ENCODE data around the gene SAFB2. TPM values are rescaled to one million over a fixed set of nuclear protein-coding genes. Genes with fewer than 3 reads are reported as not detected.

Gene SAFB2
- total RNA-seq, 4 donors from 2014 or later: 64.0 to 283 (median 124) TPM

- no peak overlapping the region for H3K27ac ChIP-seq
- H3K9me3 ChIP-seq: no peaks in the 10 kb centered on the region
- intact Hi-C loops (cut with DNase I; ENCODE audit: low total_unique reads) (no loop called here), in situ Hi-C loops (cut with MboI; ENCODE audit: low pct_ligation_motif_present in 1 of 4, low pct_unique_long_range_greater_than_20kb in 1 of 4, low sequenced_read_pairs in 3 of 4) (no loop called here)
- DNase-seq: no peak
- 92 to 96% methylated on average over 9 of the region's 9 CpGs for WGBS, 2 donors (ENCODE audit: low coverage in 1 of 2)
- H3K36me3 ChIP-seq: peaks cover 0 to 35% (median 15%) of the 10 kb centered on the region in 4 donors
- no peaks in the 10 kb centered on the region for H3K27me3 ChIP-seq
- no peak overlapping the region for H3K4me3 ChIP-seq
- TF ChIP-seq POLR2A (IDR thresholded peaks at IDR 0.05) (no peak), POLR2AphosphoS5 (IDR thresholded peaks at IDR 0.05) (no peak), CTCF (IDR thresholded peaks at IDR 0.05) (no peak), EP300 (IDR thresholded peaks at IDR 0.05; ENCODE audit: low read depth) (no peak)
- peaks cover 11 to 36% (median 24%) of the 10 kb centered on the region in 4 donors for H3K4me1 ChIP-seq
Measured at GRCh38 chr19:5618591-5618990, 4.0 kb downstream of the SAFB2 start.

GRCh38 chr19:5617080-5617479 lies 5.5 kb downstream of the SAFB2 start:
- intact Hi-C loops (cut with DNase I; ENCODE audit: low total_unique reads) (no loop called here), in situ Hi-C loops (cut with MboI; ENCODE audit: low pct_ligation_motif_present in 1 of 4, low pct_unique_long_range_greater_than_20kb in 1 of 4, low sequenced_read_pairs in 3 of 4) (no loop called here)
- Histone ChIP-seq H3K4me3 (no peak overlapping the region), H3K27me3 (no peaks in the 10 kb centered on the region), H3K4me1 (peaks cover 11 to 36% (median 24%) of the 10 kb centered on the region in 4 donors), H3K9me3 (no peaks in the 10 kb centered on the region), H3K27ac (no peak overlapping the region), H3K36me3 (peaks cover 0 to 50% (median 23%) of the 10 kb centered on the region in 4 donors)
- DNase-seq: no peak
- TF ChIP-seq POLR2AphosphoS5 (IDR thresholded peaks at IDR 0.05) (no peak), POLR2A (IDR thresholded peaks at IDR 0.05) (no peak), CTCF (IDR thresholded peaks at IDR 0.05) (no peak), EP300 (IDR thresholded peaks at IDR 0.05; ENCODE audit: low read depth) (no peak)
- 71 to 83% methylated on average over 1 of the region's 1 CpG for WGBS, 2 donors (ENCODE audit: low coverage in 1 of 2)

GRCh38 chr19:5615756-5616327 lies 6.7 kb downstream of the SAFB2 start:
- peaks cover 0 to 55% (median 25%) of the 10 kb centered on the region in 4 donors for H3K36me3 ChIP-seq
- H3K27me3 ChIP-seq: no peaks in the 10 kb centered on the region
- in situ Hi-C loops (cut with MboI; ENCODE audit: low pct_ligation_motif_present in 1 of 4, low pct_unique_long_range_greater_than_20kb in 1 of 4, low sequenced_read_pairs in 3 of 4) (no loop called here), intact Hi-C loops (cut with DNase I; ENCODE audit: low total_unique reads) (no loop called here)
- H3K9me3 ChIP-seq: no peaks in the 10 kb centered on the region
- H3K27ac ChIP-seq: no peak overlapping the region
- no peak overlapping the region for H3K4me3 ChIP-seq
- WGBS, 2 donors (ENCODE audit: low coverage in 1 of 2): 93 to 95% methylated on average over 3 to 17 of the region's 17 CpGs
- TF ChIP-seq EP300 (IDR thresholded peaks at IDR 0.05; ENCODE audit: low read depth) (no peak), POLR2A (IDR thresholded peaks at IDR 0.05) (no peak), POLR2AphosphoS5 (IDR thresholded peaks at IDR 0.05) (no peak), CTCF (IDR thresholded peaks at IDR 0.05) (no peak)
- no peak for DNase-seq
- peaks cover 11 to 26% (median 15%) of the 10 kb centered on the region in 4 donors for H3K4me1 ChIP-seq

GRCh38 chr19:5612891-5613865 lies 9.4 kb downstream of the SAFB2 start:
- no peak for DNase-seq
- H3K9me3 ChIP-seq: no peaks in the 10 kb centered on the region
- peaks cover 0 to 71% (median 35%) of the 10 kb centered on the region in 4 donors for H3K36me3 ChIP-seq
- no peak overlapping the region for H3K4me3 ChIP-seq
- no peaks in the 10 kb centered on the region for H3K27me3 ChIP-seq
- TF ChIP-seq POLR2AphosphoS5 (IDR thresholded peaks at IDR 0.05) (no peak), EP300 (IDR thresholded peaks at IDR 0.05; ENCODE audit: low read depth) (no peak), CTCF (IDR thresholded peaks at IDR 0.05) (no peak), POLR2A (IDR thresholded peaks at IDR 0.05) (no peak)
- in situ Hi-C loops (cut with MboI; ENCODE audit: low pct_ligation_motif_present in 1 of 4, low pct_unique_long_range_greater_than_20kb in 1 of 4, low sequenced_read_pairs in 3 of 4) (no loop called here), intact Hi-C loops (cut with DNase I; ENCODE audit: low total_unique reads) (no loop called here)
- H3K4me1 ChIP-seq: no peaks in the 10 kb centered on the region
- WGBS, 2 donors (ENCODE audit: low coverage in 1 of 2): 86 to 93% methylated on average over 1 to 15 of the region's 15 CpGs
- no peak overlapping the region for H3K27ac ChIP-seq
